Chondrocyte (in vitro differentiated cells): Measurements from ENCODE around the gene TSPYL2. TPM values are rescaled to one million over a fixed set of nuclear protein-coding genes. Genes with fewer than 3 reads are reported as not detected.

ENCODE experiments used
- DNase-seq: peaks from one replicate; pipeline ENCODE4 v3.0.0; 2021; ENCODE audit warnings: mixed read lengths, low spot score
- H3K27ac Mint-ChIP-seq: one replicate; pipeline ENCODE4 v1.8.0; 2021; ENCODE audit warnings: mild to moderate bottlenecking, moderate library complexity, mixed read lengths; ENCODE audit not compliant: unreplicated experiment
- H3K27me3 Mint-ChIP-seq: 2 replicates; pipeline ENCODE4 v1.8.0; 2021; ENCODE audit warnings: low read depth, mixed read lengths
- H3K36me3 Mint-ChIP-seq: 2 replicates; pipeline ENCODE4 v1.8.0; 2021; ENCODE audit warnings: low read depth, mixed read lengths
- H3K4me1 Mint-ChIP-seq: 2 replicates; pipeline ENCODE4 v1.8.0; 2021; ENCODE audit warnings: low read depth, mild to moderate bottlenecking, mixed read lengths
- H3K4me3 Mint-ChIP-seq: one replicate; pipeline ENCODE4 v1.8.0; 2021; ENCODE audit warnings: mild to moderate bottlenecking, moderate library complexity, mixed read lengths; ENCODE audit not compliant: unreplicated experiment
- H3K9me3 Mint-ChIP-seq: 2 replicates; pipeline ENCODE4 v1.8.0; 2021; ENCODE audit warnings: low read depth, mixed read lengths
- CTCF ChIP-seq: fragments of 200-600 bp; sonication (generic); IDR thresholded peaks from 2 replicates; pipeline ENCODE4 v1.5.0; 2021; ENCODE audit warnings: antibody characterized with exemption, mild to moderate bottlenecking, moderate library complexity
- total RNA-seq: library from RNA; stranded (reverse); gene quantifications from 3 replicates; pipeline ENCODE4 v1.2.1, GENCODE V29; 2021

TSPYL2 gene
- total RNA-seq, 1 donor from 2014 or later = 29.8 TPM

DNA sequence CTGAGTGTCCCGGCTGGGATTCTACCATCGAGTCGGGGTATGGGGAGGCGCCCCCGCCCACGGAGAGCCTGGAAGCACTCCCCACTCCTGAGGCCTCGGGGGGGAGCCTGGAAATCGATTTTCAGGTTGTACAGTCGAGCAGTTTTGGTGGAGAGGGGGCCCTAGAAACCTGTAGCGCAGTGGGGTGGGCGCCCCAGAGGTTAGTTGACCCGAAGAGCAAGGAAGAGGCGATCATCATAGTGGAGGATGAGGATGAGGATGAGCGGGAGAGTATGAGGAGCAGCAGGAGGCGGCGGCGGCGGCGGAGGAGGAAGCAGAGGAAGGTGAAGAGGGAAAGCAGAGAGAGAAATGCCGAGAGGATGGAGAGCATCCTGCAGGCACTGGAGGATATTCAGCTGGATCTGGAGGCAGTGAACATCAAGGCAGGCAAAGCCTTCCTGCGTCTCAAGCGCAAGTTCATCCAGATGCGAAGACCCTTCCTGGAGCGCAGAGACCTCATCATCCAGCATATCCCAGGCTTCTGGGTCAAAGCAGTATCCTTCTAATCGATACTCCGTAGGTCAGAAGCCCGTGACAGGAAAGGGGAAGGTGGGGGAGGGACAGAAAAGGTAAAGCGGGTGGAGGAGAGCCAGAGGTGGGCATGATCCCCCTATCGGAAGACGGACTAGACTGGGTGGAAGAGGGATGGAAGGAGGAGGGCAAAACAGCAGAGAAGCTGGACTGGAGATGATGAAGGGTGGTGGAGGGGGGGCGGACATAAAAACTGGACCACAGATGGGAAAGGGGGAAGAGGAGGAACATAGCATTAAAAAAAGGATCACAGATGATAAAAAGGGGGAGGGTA is 828 bp downstream of the TSPYL2 start:
- Mint-ChIP-seq H3K27ac (peak overlapping the region; percentile 82), H3K4me1 (peaks cover 45% of the 10 kb centered on the region), H3K27me3 (no peaks in the 10 kb centered on the region), H3K36me3 (peaks cover 11% of the 10 kb centered on the region), H3K4me3 (peak overlapping the region; percentile 83), H3K9me3 (peaks cover 7% of the 10 kb centered on the region)
- no peak for DNase-seq
- no peak for TF ChIP-seq CTCF

DNA sequence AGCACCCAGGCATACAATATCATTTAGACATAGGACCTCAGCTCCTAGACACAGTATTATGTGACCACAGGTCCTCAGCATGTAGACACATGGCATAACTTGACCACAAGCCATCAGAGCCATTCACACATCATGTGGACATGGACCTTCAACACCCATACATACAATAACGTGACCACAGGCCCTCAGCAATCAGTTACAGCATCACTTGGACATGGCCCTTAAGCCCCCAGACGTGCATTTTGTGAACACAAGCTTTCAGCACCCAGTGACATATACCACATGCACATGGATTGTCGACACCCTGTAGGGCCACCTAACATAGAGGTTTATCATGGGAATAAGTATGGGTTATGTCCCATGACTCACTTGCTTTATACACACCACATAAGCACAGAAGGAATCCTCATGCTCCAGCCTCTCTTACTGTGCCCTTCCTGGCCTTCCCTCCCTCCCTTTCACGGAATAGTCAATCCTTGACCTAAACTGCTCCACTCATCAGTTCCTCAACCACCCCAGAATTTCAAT is 1.9 kb downstream of the TSPYL2 start:
- Mint-ChIP-seq H3K4me1 (peaks cover 53% of the 10 kb centered on the region), H3K9me3 (peaks cover 7% of the 10 kb centered on the region), H3K27me3 (no peaks in the 10 kb centered on the region), H3K4me3 (no peak overlapping the region), H3K27ac (peak overlapping the region; percentile 73), H3K36me3 (peaks cover 11% of the 10 kb centered on the region)
- no peak for DNase-seq
- TF ChIP-seq CTCF = no peak

DNA sequence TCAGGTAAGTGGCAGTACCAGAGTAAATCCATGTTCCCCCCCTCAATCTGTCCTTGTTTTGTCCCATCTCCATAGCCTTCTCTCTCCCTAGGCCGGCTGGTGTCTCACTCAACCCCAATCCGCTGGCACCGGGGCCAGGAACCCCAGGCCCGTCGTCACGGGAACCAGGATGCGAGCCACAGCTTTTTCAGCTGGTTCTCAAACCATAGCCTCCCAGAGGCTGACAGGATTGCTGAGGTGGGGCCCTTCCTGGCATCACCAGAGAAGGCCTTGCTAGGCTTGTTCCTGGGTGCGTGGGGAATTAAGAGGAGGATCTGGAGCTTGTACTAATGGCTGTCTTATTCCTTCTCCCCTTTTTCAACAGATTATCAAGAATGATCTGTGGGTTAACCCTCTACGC is 2.7 kb downstream of the TSPYL2 start:
- Mint-ChIP-seq H3K4me1 (peaks cover 53% of the 10 kb centered on the region), H3K27ac (no peak overlapping the region), H3K4me3 (no peak overlapping the region), H3K36me3 (peaks cover 11% of the 10 kb centered on the region), H3K9me3 (peaks cover 7% of the 10 kb centered on the region), H3K27me3 (no peaks in the 10 kb centered on the region)
- no peak for DNase-seq
- no peak for TF ChIP-seq CTCF

DNA sequence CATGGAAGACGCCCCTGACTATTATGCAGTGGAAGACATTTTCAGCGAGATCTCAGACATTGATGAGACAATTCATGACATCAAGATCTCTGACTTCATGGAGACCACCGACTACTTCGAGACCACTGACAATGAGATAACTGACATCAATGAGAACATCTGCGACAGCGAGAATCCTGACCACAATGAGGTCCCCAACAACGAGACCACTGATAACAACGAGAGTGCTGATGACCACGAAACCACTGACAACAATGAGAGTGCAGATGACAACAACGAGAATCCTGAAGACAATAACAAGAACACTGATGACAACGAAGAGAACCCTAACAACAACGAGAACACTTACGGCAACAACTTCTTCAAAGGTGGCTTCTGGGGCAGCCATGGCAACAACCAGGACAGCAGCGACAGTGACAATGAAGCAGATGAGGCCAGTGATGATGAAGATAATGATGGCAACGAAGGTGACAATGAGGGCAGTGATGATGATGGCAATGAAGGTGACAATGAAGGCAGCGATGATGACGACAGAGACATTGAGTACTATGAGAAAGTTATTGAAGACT is 3.6 kb downstream of the TSPYL2 start:
- H3K4me1 Mint-ChIP-seq = peaks cover 51% of the 10 kb centered on the region
- no peak for TF ChIP-seq CTCF
- peaks cover 7% of the 10 kb centered on the region for H3K9me3 Mint-ChIP-seq
- no peak overlapping the region for H3K27ac Mint-ChIP-seq
- no peak overlapping the region for H3K4me3 Mint-ChIP-seq
- no peaks in the 10 kb centered on the region for H3K27me3 Mint-ChIP-seq
- DNase-seq = no peak
- peaks cover 11% of the 10 kb centered on the region for H3K36me3 Mint-ChIP-seq

GRCh38 chrX:53086464-53086863 is 4.3 kb downstream of the TSPYL2 start:
- Mint-ChIP-seq H3K4me3 (no peak overlapping the region), H3K4me1 (peaks cover 48% of the 10 kb centered on the region)

More at GRCh38 chrX:53086464-53086863, 4.3 kb downstream of the TSPYL2 start:
- Mint-ChIP-seq H3K27ac (no peak overlapping the region), H3K9me3 (peaks cover 7% of the 10 kb centered on the region), H3K36me3 (peaks cover 11% of the 10 kb centered on the region), H3K27me3 (no peaks in the 10 kb centered on the region)
- TF ChIP-seq CTCF = no peak
- no peak for DNase-seq
